SU-DHL-6 (cell line): ENCODE measurements around the gene FRMPD4.

Experiments
- H2AFZ ChIP-seq: fragments of 200-600 bp; sonication (generic); 2 replicates; pipeline ENCODE4 v1.6.1; 2014; ENCODE audit warnings: low read depth, mild to moderate bottlenecking, moderate library complexity, mixed read lengths, antibody characterized with exemption, low read length; ENCODE audit not compliant: severe bottlenecking
- H3F3A ChIP-seq: fragments of 200-600 bp; shearing (Covaris generic); 2 replicates; pipeline ENCODE4 v1.6.0; 2016; ENCODE audit warnings: antibody characterized with exemption, mild to moderate bottlenecking; ENCODE audit not compliant: insufficient read depth
- H3K27ac ChIP-seq: fragments of 200-600 bp; sonication (generic); 2 replicates; pipeline ENCODE4 v1.5.1; 2016; ENCODE audit warnings: low read depth, mild to moderate bottlenecking, low read length, moderate library complexity, mixed read lengths
- H3K27me3 ChIP-seq: fragments of 200-600 bp; sonication (generic), shearing (Covaris generic); 2 replicates; pipeline ENCODE4 v1.6.0; 2014; ENCODE audit warnings: mild to moderate bottlenecking, low read length
- H3K36me3 ChIP-seq: fragments of 200-600 bp; sonication (generic); 2 replicates; pipeline ENCODE4 v1.6.1; 2014; ENCODE audit warnings: mild to moderate bottlenecking, low read length, mixed read lengths
- H3K4me2 ChIP-seq: fragments of 300-600, 200-600 bp; shearing (Covaris generic), sonication (generic); 2 replicates; pipeline ENCODE4 v1.6.0; 2014; ENCODE audit warnings: low read length, low read depth, mild to moderate bottlenecking; ENCODE audit not compliant: poor library complexity, severe bottlenecking
- H3K4me3 ChIP-seq: fragments of 200-600 bp; sonication (generic); 2 replicates; pipeline ENCODE4 v1.5.1; 2014; ENCODE audit warnings: antibody characterized with exemption, low read length, mild to moderate bottlenecking, mixed read lengths; ENCODE audit not compliant: insufficient read depth, poor library complexity, severe bottlenecking
- H3K79me2 ChIP-seq: fragments of 200-600 bp; sonication (generic); 2 replicates; pipeline ENCODE4 v1.6.1; 2014; ENCODE audit warnings: mild to moderate bottlenecking, low read length, moderate library complexity; ENCODE audit not compliant: insufficient read depth
- H3K9ac ChIP-seq: fragments of 200-600 bp; sonication (generic); 2 replicates; pipeline ENCODE4 v1.7.0; 2014; ENCODE audit warnings: mild to moderate bottlenecking, low read length
- H3K9me2 ChIP-seq: fragments of 200-600 bp; sonication (generic); replicated peaks from 2 replicates; pipeline ENCODE4 v1.6.1; 2014; ENCODE audit warnings: low read length; ENCODE audit not compliant: insufficient read depth
- H3K9me3 ChIP-seq: fragments of 200-600 bp; sonication (generic); 2 replicates; pipeline ENCODE4 v1.6.1; 2014; ENCODE audit warnings: low read length, mixed read lengths; ENCODE audit not compliant: insufficient read depth
- H4K20me1 ChIP-seq: fragments of 200-600 bp; sonication (generic); 2 replicates; pipeline ENCODE4 v1.6.1; 2014; ENCODE audit warnings: low read depth, mild to moderate bottlenecking, antibody characterized with exemption, low read length, moderate library complexity, mixed read lengths
- EZH2phosphoT487 ChIP-seq: fragments of 200-600 bp; sonication (generic), shearing (Covaris generic); conservative IDR thresholded peaks from 2 replicates; pipeline ENCODE4 v1.6.1; 2018; ENCODE audit warnings: mild to moderate bottlenecking, antibody characterized with exemption, low read length, moderate library complexity, mixed read lengths
- TF ChIP-seq, protein P1 (sequence below): fragments of 200-600 bp; sonication (generic); IDR thresholded peaks from one replicate; pipeline ENCODE4 v1.5.1; 2017; ENCODE audit warnings: antibody characterized with exemption, mild to moderate bottlenecking, low read length, moderate library complexity; ENCODE audit not compliant: insufficient read depth, poor library complexity, severe bottlenecking

Gene FRMPD4

DNA sequence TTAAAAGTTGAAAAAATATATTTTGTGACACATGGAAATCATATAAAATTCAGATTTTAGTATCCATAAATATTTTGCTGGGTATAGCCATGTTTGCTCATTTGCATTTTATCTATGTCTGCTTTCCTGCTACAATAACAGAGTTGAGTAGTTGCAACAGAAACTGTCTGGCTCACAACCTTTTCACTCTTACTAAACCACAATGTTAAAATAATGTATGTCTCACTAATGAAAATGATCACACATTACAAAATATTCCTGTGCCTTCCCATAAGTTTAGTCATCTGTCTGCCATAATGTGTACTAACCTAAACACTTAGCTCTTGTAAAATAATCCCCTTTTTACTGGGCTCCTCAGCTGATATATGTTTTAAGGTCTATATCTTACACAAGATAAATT is 479.0 kb downstream of the FRMPD4 start:
- Histone ChIP-seq H3F3A (no peaks in the 10 kb centered on the region), H3K4me3 (no peak overlapping the region), H3K4me2 (no peak overlapping the region), H3K79me2 (no peaks in the 10 kb centered on the region), H3K27ac (no peak overlapping the region), H4K20me1 (no peaks in the 10 kb centered on the region), H3K36me3 (no peaks in the 10 kb centered on the region), H3K9ac (no peak overlapping the region), H3K27me3 (no peaks in the 10 kb centered on the region), H3K9me2 (no peaks in the 10 kb centered on the region), H2AFZ (no peak overlapping the region), H3K9me3 (no peaks in the 10 kb centered on the region)
- TF ChIP-seq EZH2phosphoT487, result no peak
- TF ChIP-seq, protein P1, sequence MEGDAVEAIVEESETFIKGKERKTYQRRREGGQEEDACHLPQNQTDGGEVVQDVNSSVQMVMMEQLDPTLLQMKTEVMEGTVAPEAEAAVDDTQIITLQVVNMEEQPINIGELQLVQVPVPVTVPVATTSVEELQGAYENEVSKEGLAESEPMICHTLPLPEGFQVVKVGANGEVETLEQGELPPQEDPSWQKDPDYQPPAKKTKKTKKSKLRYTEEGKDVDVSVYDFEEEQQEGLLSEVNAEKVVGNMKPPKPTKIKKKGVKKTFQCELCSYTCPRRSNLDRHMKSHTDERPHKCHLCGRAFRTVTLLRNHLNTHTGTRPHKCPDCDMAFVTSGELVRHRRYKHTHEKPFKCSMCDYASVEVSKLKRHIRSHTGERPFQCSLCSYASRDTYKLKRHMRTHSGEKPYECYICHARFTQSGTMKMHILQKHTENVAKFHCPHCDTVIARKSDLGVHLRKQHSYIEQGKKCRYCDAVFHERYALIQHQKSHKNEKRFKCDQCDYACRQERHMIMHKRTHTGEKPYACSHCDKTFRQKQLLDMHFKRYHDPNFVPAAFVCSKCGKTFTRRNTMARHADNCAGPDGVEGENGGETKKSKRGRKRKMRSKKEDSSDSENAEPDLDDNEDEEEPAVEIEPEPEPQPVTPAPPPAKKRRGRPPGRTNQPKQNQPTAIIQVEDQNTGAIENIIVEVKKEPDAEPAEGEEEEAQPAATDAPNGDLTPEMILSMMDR, result no peak

DNA sequence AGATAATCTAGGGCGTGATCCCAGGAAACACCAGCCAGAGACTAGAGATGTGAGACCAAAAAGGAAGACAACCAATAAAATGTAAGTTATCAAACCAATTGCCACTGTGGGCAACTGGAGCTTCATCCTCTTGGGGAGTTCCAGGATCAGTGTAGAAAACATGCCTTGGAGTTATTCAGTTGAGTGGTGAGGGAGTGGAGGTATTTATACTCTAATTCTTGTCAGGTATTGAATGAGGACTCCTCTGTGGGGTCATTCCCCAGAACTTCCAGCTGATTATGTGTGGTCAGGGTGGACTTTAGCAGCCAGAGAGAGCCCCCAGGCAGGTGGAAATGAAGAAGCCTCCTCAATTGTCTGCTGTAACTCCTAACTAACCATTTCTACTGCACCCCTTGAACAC is 509.0 kb downstream of the FRMPD4 start:
- H3K4me2 ChIP-seq, result no peak overlapping the region
- no peak for TF ChIP-seq EZH2phosphoT487
- TF ChIP-seq, protein P1, result no peak
- no peaks in the 10 kb centered on the region for H3K27me3 ChIP-seq
- H2AFZ ChIP-seq, result no peak overlapping the region
- H3F3A ChIP-seq, result no peaks in the 10 kb centered on the region
- H3K9me2 ChIP-seq, result no peaks in the 10 kb centered on the region
- no peaks in the 10 kb centered on the region for H3K36me3 ChIP-seq
- H3K4me3 ChIP-seq, result no peak overlapping the region
- H3K79me2 ChIP-seq, result no peaks in the 10 kb centered on the region
- H3K9me3 ChIP-seq, result no peaks in the 10 kb centered on the region
- H3K9ac ChIP-seq, result no peak overlapping the region
- no peaks in the 10 kb centered on the region for H4K20me1 ChIP-seq
- no peak overlapping the region for H3K27ac ChIP-seq

DNA sequence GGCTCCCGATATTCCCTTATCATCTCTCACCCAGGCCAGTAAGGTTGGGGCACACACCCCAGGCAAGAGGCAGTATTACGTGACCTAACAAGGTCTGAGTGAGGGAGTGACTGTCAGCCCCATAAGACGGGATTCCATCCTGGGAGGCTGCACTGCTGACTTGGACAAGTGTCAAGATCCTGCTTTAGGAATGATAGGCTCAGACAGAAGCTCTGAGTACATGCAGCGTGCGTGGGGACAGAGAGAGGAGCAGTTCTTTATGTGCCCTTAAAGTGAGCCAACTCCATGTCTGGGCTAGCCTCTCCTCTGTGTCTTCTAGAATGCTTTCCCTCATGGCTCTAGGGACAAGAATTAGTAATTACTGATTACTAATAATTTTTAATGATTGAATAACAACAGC is 510.7 kb downstream of the FRMPD4 start:
- no peaks in the 10 kb centered on the region for H3K9me3 ChIP-seq
- no peaks in the 10 kb centered on the region for H3K27me3 ChIP-seq
- TF ChIP-seq, protein P1, result no peak
- TF ChIP-seq EZH2phosphoT487, result no peak
- H3K9ac ChIP-seq, result no peak overlapping the region
- no peak overlapping the region for H3K4me2 ChIP-seq
- H3K36me3 ChIP-seq, result no peaks in the 10 kb centered on the region
- no peak overlapping the region for H3K27ac ChIP-seq
- H2AFZ ChIP-seq, result no peak overlapping the region
- no peaks in the 10 kb centered on the region for H4K20me1 ChIP-seq
- H3K9me2 ChIP-seq, result no peaks in the 10 kb centered on the region
- H3K4me3 ChIP-seq, result no peak overlapping the region
- no peaks in the 10 kb centered on the region for H3K79me2 ChIP-seq
- H3F3A ChIP-seq, result no peaks in the 10 kb centered on the region
